ENCODE results near the gene CEP89. TPM values are rescaled to one million over a fixed set of nuclear protein-coding genes. Genes with fewer than 3 reads are reported as not detected.

The CEP89 gene
- 5.8 and 7.2 TPM in 2 replicates for total RNA-seq (2012; rRNA removed)
- polyA plus RNA-seq (2012; rRNA removed): 15.7 and 17.4 TPM in 2 replicates
- 9.1 and 12.7 TPM in 2 replicates for polyA plus RNA-seq (2012; cell fraction: cytosol; rRNA removed)
- polyA plus RNA-seq (2012; cell fraction: nucleus; rRNA removed; ENCODE audit: low replicate concordance): 15.0 and 16.4 TPM in 2 replicates
- percentile 63 among the genes with signal in this experiment for Bru-seq, nascent RNA
- percentile 70 among the genes with signal in this experiment for BruChase-seq, experiment 1, labeled RNA remaining after a 6-hour chase
- BruChase-seq, experiment 2, labeled RNA remaining after a 2-hour chase: percentile 66 among the genes with signal in this experiment
- long read RNA-seq, full-length matches to known transcripts: 13 of 28 reads
- long read RNA-seq, partial matches to known transcripts: 5 of 28 reads
- long read RNA-seq, other reads (novel, unspliced or antisense): 10 of 28 reads

DNA sequence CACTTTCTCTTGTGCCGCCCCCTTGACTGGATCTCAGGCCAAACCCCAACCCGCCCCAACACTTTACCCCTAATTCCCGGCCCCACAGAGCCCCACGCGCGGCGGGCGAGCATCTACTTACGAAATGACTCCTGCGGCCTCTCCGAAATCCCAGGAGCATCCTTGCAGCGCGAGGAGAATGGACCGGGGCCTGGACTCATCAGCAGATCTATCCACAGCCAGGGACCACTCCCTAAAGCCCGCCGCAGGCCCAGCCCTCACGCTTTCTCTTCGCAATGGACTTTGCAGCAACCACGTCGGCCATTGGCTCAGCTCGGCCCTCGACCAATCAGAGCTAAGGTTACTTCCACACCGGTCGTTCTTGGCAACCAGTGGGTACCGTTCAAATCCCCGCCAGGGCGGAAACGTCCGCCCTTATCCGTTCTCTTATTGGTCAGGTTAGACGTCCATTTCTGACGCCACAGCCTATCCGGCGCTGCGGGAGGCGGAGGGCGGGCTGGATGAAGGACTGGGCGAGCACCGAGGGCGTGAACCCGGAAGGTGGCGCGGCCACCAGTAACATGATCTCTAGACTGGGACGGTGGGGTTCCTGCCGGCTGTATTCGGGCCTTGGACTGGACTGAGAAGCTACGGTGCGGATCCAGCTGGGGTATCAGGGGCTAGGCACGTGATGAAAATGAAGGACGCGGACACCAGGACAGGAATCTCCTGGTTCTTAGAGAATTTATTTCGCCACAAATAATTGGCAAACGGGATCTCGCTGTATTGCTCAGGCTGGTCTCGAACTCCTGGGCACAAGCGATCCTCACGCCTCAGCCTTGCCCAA is at the start of gene CEP89, which contains the start of gene FAAP24:
TSS of gene CEP89 (minus strand) at position 244 of the 826 bp plus-strand sequence. CDS start at position 160, 84 bp downstream.
TSS of gene FAAP24 (plus strand) at position 528 of the 826 bp plus-strand sequence. CDS start 955 bp downstream, outside the sequence.
- no peaks in the 10 kb centered on the region for H3K27me3 ChIP-seq (ENCODE audit: control insufficient read depth, insufficient read depth, low read length)
- peak within 1 kb of the TSS; percentile 86 for H3K4me2 ChIP-seq (ENCODE audit: low read depth, low read length)
- H3K9ac ChIP-seq (ENCODE audit: low read depth, low read length): peak within 1 kb of the TSS; percentile 75
- ATAC-seq (ENCODE audit: low read depth): peak; percentile 99
- no peak within 1 kb of the TSS for H2BK20ac ChIP-seq (ENCODE audit: low read depth, low read length)
- H3K4me1 ChIP-seq (ENCODE audit: control insufficient read depth, insufficient read depth, low read length): no peaks in the 10 kb centered on the region
- peak within 1 kb of the TSS; percentile 72 for H4K91ac ChIP-seq (ENCODE audit: insufficient read depth, low read depth, low read length)
- no peak for TF ChIP-seq CEBPB (IDR thresholded peaks at IDR 0.05; ENCODE audit: low read depth, low read length)
- peak; percentile 27; the same call in 1 of the 2 replicates for TF ChIP-seq BHLHE40 (IDR thresholded peaks at IDR 0.05; ENCODE audit: low read depth, low read length)
- peak; percentile 47; the same call in 1 of the 2 replicates for TF ChIP-seq POLR2A (IDR thresholded peaks at IDR 0.05; ENCODE audit: low read depth, low read length)
- TF ChIP-seq RCOR1 (IDR thresholded peaks at IDR 0.05; ENCODE audit: insufficient replicate concordance, low read length): no peak
- TF ChIP-seq MXI1 (IDR thresholded peaks at IDR 0.05; ENCODE audit: borderline replicate concordance, low read depth, low read length): peak; percentile 93
- peak; percentile 73; the same call in 1 of the 2 replicates for TF ChIP-seq FOS (IDR thresholded peaks at IDR 0.05; ENCODE audit: low read depth, low read length)
- TF ChIP-seq MAZ (IDR thresholded peaks at IDR 0.05; ENCODE audit: borderline replicate concordance, low read depth, low read length): peak; percentile 11; the same call in 1 of the 2 replicates
- no peak for TF ChIP-seq NFE2L2 (IDR thresholded peaks at IDR 0.05; ENCODE audit: low read depth, low read length)
- TF ChIP-seq, protein P1, sequence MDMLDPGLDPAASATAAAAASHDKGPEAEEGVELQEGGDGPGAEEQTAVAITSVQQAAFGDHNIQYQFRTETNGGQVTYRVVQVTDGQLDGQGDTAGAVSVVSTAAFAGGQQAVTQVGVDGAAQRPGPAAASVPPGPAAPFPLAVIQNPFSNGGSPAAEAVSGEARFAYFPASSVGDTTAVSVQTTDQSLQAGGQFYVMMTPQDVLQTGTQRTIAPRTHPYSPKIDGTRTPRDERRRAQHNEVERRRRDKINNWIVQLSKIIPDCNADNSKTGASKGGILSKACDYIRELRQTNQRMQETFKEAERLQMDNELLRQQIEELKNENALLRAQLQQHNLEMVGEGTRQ (IDR thresholded peaks at IDR 0.05; ENCODE audit: low read depth, low read length): peak; percentile 54; the same call in 1 of the 2 replicates
- no peak for TF ChIP-seq SMC3 (IDR thresholded peaks at IDR 0.05; ENCODE audit: low read depth, low read length)
- H4K20me1 ChIP-seq (ENCODE audit: insufficient read depth, low read length): no peaks in the 10 kb centered on the region
- H2BK120ac ChIP-seq (ENCODE audit: low read depth, low read length): no peak within 1 kb of the TSS
- ChIA-PET POLR2A (ENCODE audit: unreplicated experiment) (no interaction called here), CTCF (interaction anchor here (0.7 kb wide), 1 partner anchor 23 kb away, joined by 3 read pairs; no protein-coding TSS in a partner anchor)
- H3K9me1 ChIP-seq (ENCODE audit: insufficient read depth, low read length): no peaks in the 10 kb centered on the region; the same call in 1 of the 2 replicates
- H3K4ac ChIP-seq (ENCODE audit: low read depth, low read length): peak within 1 kb of the TSS; percentile 72
- peak within 1 kb of the TSS; percentile 79 for H3K23ac ChIP-seq (ENCODE audit: low read depth, low read length)
- H4K8ac ChIP-seq (ENCODE audit: low read depth in 2 of 2, low read length in 2 of 2): peak within 1 kb of the TSS; percentile 87 to 97
- H2BK15ac ChIP-seq (ENCODE audit: low read depth, low read length): peak within 1 kb of the TSS; percentile 4; the same call in 1 of the 3 replicates
- DNase-seq: peak; percentile 99
- peak within 1 kb of the TSS; percentile 83 for H3K14ac ChIP-seq (replicated peaks; ENCODE audit: low read depth, low read length)
- H4K5ac ChIP-seq (ENCODE audit: low read depth, low read length): peak within 1 kb of the TSS; percentile 89
- H3K36me3 ChIP-seq (ENCODE audit: control insufficient read depth, insufficient read depth, low read length): peaks cover 5% of the 10 kb centered on the region; the same call in 1 of the 2 replicates
- dilution Hi-C loops (cut with HindIII; ENCODE audit: low sequenced_read_pairs, unreplicated experiment) (no loop called here), intact Hi-C loops (cut with micrococcal nuclease) (loop anchor here (5.0 kb wide), 2 partner anchors 205 to 280 kb away; partner anchors contain the start of gene NUDT19), in situ Hi-C loops (cut with MboI; ENCODE audit: low sequenced_read_pairs) (no loop called here)
- H3K9me3 ChIP-seq (ENCODE audit: control insufficient read depth, insufficient read depth, low read length): no peaks in the 10 kb centered on the region
- BruUV-seq (replicated peaks): no TSS peak
- H2AFZ ChIP-seq (replicated peaks; ENCODE audit: low read length, poor library complexity): peak within 1 kb of the TSS; percentile 96
- H3K27ac ChIP-seq (ENCODE audit: insufficient read depth, low read length): peak within 1 kb of the TSS; percentile 75
- peaks cover 12 to 34% of the 10 kb centered on the region in 2 experiments for H3K79me1 ChIP-seq (ENCODE audit: low read depth in 1 of 2, low read length in 2 of 2)
- H3K18ac ChIP-seq (ENCODE audit: low read depth, low read length): peak within 1 kb of the TSS; percentile 24; the same call in 1 of the 2 replicates
- H2BK5ac ChIP-seq (ENCODE audit: low read depth, low read length, poor library complexity, severe bottlenecking): peak within 1 kb of the TSS; percentile 64
- peak within 1 kb of the TSS; percentile 90 for H2AK9ac ChIP-seq (replicated peaks; ENCODE audit: low read depth, low read length, poor library complexity)
- H3K56ac ChIP-seq (ENCODE audit: extremely low read depth, insufficient read depth, low read length): peak within 1 kb of the TSS; percentile 54
- peak within 1 kb of the TSS; percentile 87 for H2AK5ac ChIP-seq (ENCODE audit: low read depth, low read length)
- 7% methylated on average over 41 of the region's 57 CpGs; no CpG with 5 or more reads in 1 of the 2 experiments for WGBS, 2 experiments (ENCODE audit: extremely low coverage in 2 of 2, insufficient read length in 1 of 2)
- H3K4me3 ChIP-seq (ENCODE audit: insufficient read depth, low read depth, low read length): peak within 1 kb of the TSS; percentile 75

All from IMR-90 (cell line).